Large intestine (tissue), 3 donors: ENCODE data around the gene PDLIM7. TPM values are rescaled to one million over a fixed set of nuclear protein-coding genes. Genes with fewer than 3 reads are reported as not detected.

ENCODE experiments used
- DNase-seq, 2 donors: peaks; one replicate each; pipeline versions ENCODE4 v3.0.0 to v3.0.0-alpha.2; 2013
- H3K27ac ChIP-seq: one replicate; pipeline ENCODE4 v1.5.1; 2013; ENCODE audit warnings: low read length
- H3K27me3 ChIP-seq: 2 replicates; pipeline ENCODE4 v1.6.1; 2013; ENCODE audit warnings: low read length; ENCODE audit not compliant: control insufficient read depth, insufficient read depth
- H3K36me3 ChIP-seq: 2 replicates; pipeline ENCODE4 v1.6.1; 2013; ENCODE audit warnings: low read length; ENCODE audit not compliant: control insufficient read depth, insufficient read depth
- H3K4me1 ChIP-seq: one replicate; pipeline ENCODE4 v1.6.1; 2013; ENCODE audit warnings: low read length; ENCODE audit not compliant: control insufficient read depth, insufficient read depth
- H3K4me3 ChIP-seq: one replicate; pipeline ENCODE4 v1.5.1; 2013; ENCODE audit warnings: low read length
- H3K9me3 ChIP-seq: one replicate; pipeline ENCODE4 v1.6.1; 2013; ENCODE audit warnings: mild to moderate bottlenecking, low read depth, low read length, moderate library complexity; ENCODE audit not compliant: control insufficient read depth
- WGBS: methylation state at CpG from one replicate; pipeline ENCODE4 v1.1.5; 2013; ENCODE audit warnings: low lambda C conversion rate; ENCODE audit not compliant: insufficient coverage; 5-methylcytosine and 5-hydroxymethylcytosine counted together
- polyA plus RNA-seq: library from polyadenylated mRNA; unstranded; fragments of 120-200 nt; gene quantifications from one replicate; pipeline ENCODE4 v1.2.1, GENCODE V29; 2013

Gene PDLIM7
- polyA plus RNA-seq, 1 donor, result 118 TPM

DNA sequence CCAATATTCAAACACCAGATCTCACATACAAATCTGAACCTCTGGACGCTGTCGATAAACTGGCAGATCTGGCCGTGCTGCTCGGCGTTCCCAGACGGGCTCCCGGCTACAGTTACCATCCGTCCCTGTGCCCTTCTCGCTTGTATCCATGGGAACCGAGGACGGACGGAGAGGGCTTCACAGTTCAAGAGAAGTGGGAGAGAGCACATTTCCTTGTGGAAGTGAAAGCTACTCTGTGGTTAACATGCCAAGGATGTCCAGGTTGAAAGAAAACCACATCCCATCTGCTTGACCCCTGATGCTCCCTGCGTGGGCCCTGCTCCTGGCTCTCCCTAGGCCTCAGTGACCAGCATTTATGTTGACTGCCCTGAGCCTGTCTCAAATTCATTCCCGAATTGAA is 17.6 kb downstream of the PDLIM7 start:
- Histone ChIP-seq H3K9me3 (no peaks in the 10 kb centered on the region), H3K27me3 (peaks cover 2% of the 10 kb centered on the region), H3K4me1 (no peaks in the 10 kb centered on the region), H3K4me3 (no peak overlapping the region), H3K27ac (peak overlapping the region; percentile 44), H3K36me3 (peaks cover 16% of the 10 kb centered on the region)
- no peak for DNase-seq
- WGBS, result no CpG with 5 or more reads among the region's 14 CpGs

DNA sequence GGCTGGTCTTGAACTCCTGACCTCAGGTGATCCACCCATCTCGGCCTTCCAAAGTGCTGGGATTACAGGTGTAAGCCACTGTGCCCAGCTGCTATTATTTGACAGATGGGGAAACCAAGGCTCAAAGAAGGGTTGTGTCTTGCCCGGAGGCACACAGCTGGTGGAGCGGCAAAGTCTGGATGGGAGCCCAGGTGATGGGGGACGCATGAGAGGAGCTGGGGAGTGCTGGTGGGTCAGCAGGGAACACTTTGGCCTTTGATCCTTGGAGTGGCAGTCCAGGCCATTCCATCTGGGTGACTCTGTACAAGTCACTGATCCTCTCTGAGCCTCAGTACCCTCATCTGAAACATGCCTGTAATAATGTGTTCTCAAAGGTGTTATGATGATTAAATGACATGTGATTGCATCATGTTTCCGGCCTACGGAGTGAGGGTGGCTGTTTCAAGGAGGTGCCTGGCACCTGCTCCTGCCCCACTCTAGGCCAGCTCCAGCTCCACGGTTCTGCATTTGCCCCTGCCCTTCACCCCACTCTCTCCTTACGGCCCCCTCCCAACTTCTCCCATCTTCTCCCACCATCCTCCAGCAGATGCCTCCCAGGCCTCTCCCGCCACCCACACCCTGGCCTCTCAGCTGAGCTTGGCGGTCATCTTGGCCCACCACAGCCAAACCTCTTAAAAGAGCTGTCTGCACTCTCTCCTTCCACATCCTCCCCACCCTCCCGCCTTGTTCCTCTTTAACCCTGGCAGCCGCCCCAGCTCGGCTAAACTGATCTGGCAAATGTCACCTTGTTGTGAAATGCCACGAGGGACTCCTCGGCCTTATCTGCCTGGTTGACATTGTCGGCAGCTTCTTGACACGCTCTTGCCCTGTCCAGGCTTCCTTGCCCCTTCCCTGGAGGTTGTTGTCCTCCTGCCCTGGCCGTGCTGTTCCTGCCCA is 18.4 kb downstream of the PDLIM7 start:
- no CpG with 5 or more reads among the region's 18 CpGs for WGBS
- Histone ChIP-seq H3K4me1 (no peaks in the 10 kb centered on the region), H3K27me3 (peaks cover 9% of the 10 kb centered on the region), H3K4me3 (no peak overlapping the region), H3K27ac (peak overlapping the region; percentile 44), H3K9me3 (no peaks in the 10 kb centered on the region), H3K36me3 (peaks cover 13% of the 10 kb centered on the region)
- DNase-seq, result no peak

DNA sequence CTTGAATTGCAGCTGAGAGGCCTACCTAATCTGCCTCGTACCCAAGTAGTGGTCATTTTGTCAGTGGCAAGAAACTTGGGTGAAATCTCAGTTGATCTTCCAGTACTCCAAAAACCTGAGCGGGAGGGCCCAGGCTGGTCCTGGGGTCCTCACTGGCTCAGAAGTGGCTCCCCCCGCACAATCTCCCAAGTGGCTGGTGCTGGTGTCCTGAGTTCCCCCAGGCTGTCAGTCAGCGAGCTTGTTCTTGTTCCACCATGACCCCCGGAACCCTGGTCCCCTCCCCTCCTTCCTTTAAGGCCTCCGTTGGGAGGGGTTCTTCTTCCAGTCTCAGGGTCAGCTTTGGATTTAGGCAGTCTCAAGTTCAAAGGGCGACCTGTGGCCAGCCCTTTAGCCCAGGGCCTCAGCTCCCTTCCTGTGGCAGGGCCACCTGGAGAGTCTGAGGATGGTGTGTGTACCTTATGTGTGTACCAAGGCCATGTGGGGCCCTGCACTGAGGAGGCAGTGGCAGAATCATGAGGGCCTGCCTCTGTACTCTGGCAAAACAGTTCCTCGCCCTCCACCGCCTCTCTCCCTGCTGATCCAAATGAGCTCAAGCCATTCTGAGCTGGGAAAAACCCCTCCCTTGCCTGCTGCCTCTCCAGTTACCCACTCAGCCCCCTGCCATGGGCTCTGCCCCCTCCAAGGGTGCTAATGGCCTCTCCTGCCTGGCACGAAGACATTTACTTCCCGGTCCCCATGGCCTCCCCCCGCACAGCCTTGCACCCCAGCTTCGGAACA is 19.5 kb downstream of the PDLIM7 start:
- Histone ChIP-seq H3K27ac (no peak overlapping the region), H3K4me3 (no peak overlapping the region), H3K27me3 (peaks cover 10% of the 10 kb centered on the region), H3K36me3 (peaks cover 4% of the 10 kb centered on the region), H3K9me3 (no peaks in the 10 kb centered on the region), H3K4me1 (no peaks in the 10 kb centered on the region)
- no peak for DNase-seq
- WGBS, result no CpG with 5 or more reads among the region's 13 CpGs

DNA sequence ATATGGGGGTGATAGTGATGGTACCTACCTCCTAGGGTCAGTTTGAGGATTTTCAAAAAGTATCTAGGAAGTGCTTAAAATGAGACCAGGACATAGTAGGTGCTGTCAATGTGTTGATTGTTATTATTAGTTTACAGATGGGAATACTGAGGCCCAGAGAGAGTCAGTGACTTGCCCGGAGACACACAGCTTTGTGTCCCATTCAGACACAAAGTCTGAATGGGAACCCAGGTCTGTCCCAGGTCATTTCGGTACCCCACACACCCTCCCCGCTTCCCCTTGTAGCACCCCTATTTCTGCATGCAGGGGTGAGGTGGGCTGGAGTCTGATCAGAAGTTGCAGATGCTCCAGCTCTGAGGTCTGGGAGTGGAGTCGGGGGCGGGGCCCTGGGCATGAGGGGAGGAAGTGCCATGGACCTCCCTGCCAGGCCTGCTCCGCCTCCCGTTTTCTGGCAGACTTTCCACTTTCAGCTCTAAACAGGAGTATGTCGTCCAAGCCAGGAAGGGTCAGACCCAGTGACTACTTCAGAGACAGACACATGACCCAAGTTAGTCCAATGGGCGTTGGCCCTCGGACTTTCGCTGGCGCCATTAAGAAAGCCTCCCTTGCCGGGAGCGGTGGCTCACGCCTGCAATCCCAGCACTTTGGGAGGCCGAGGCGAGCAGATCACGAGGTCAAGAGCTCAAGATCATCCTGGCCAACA is 20.7 kb downstream of the PDLIM7 start:
- Histone ChIP-seq H3K27ac (no peak overlapping the region), H3K9me3 (no peaks in the 10 kb centered on the region), H3K4me1 (peaks cover 9% of the 10 kb centered on the region), H3K27me3 (peaks cover 20% of the 10 kb centered on the region), H3K4me3 (no peak overlapping the region), H3K36me3 (peaks cover 2% of the 10 kb centered on the region)
- no CpG with 5 or more reads among the region's 18 CpGs for WGBS
- DNase-seq, result no peak

DNA sequence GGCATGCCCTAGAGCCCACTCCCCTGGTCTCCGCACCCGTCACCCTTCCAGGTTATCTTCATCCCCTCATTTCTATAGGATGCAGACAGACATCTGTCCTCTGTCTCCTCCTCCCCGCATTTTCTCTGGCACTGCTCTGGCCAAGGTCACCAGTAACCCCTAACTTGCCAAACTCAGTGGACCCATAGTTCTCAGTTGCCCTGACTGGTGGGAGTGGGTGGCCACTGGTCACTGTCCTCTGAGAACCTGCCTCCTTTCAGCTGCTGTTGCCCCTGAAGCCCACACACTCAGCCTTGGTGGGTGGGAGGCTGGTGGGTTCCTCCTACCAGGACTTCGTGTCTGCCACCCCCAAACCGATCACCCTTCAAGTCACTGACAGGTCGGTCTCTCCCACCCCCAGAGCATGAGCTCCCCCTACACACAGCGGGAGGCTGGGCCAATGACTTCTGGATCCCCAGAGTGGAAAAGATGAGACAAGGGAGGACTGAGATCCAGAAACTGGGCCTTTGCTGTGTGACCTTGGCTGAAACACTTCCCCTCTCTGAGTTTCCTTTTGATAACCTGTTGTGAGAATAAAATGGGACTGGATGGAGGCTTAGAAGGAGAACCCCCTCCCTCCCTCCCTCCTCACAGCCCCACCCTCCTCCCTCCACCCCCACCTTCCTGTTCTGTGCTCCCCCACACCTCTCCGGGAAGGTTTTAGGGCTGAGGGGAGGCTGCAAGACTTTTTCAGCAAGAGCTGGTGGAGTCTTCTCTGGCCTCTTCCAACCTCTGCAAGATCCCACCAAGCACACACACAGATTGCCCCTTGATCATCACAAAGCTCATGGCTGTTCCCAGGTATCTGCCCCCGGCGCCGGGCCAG is 21.6 kb downstream of the PDLIM7 start:
- DNase-seq, result no peak
- H3K36me3 ChIP-seq, result peaks cover 4% of the 10 kb centered on the region
- peaks cover 23% of the 10 kb centered on the region for H3K27me3 ChIP-seq
- H3K27ac ChIP-seq, result no peak overlapping the region
- H3K4me3 ChIP-seq, result no peak overlapping the region
- WGBS, result no CpG with 5 or more reads among the region's 11 CpGs
- H3K9me3 ChIP-seq, result no peaks in the 10 kb centered on the region
- H3K4me1 ChIP-seq, result peaks cover 9% of the 10 kb centered on the region

DNA sequence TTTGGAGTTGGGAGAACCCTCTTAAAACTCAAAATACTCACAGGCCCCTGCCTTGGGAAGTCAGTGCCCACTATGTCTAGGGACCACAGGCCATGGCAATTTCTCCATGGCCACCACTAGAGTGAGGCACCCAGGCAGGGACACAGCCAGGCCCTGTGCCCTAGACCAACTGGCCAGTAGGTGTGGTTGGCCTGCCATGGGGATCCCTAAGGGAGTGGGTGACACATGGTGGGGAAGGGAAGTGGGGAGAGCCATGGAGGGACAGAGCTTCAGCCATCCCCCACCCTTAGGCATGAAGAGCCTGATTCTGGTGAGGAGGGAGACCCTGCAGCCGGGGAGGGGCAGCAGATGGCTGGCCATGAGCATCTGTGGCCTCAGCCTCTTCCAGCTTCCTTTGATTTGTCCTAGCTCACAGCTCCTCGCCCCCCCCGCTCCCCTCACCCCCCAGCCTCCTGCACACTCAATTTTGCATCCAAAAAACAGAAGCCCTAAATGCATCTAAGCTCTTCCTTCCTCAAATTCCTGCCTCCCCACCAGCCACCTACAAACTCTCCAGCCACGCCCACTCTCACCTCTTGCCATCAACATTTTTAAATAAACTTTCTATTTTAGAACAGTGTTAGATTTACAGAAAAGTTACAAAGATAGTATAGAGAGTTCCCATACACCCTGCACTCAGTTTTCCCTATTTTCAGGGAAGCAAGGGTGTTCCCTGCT is 22.4 kb downstream of the PDLIM7 start:
- peaks cover 23% of the 10 kb centered on the region for H3K27me3 ChIP-seq
- H3K4me1 ChIP-seq, result peaks cover 9% of the 10 kb centered on the region
- H3K4me3 ChIP-seq, result no peak overlapping the region
- no peaks in the 10 kb centered on the region for H3K9me3 ChIP-seq
- no peak overlapping the region for H3K27ac ChIP-seq
- WGBS, result 100% methylated on average over 1 of the region's 4 CpGs
- no peak for DNase-seq
- H3K36me3 ChIP-seq, result peaks cover 4% of the 10 kb centered on the region

DNA sequence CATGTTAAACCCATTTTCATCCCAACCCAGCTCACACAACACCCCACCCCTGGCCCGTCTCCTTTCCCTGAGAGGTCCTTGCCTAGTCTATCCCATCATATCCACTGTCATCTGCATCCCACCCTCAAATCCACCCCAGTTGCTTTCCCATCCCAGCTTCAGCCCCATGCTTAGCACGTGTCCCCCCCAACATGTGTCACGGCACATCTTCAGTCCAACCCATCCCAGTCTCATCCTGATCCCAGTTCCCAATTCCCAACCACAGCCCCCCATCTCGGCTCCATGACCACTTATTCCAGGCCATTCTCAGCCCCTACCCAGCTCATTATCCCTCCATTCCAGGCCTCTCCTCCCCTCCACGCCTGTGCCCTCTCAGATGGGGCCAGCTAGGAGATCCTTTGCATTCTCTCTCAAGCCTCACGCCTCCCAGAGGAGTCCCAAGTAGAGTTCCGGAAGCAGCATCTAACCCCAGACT is 23.4 kb downstream of the PDLIM7 start:
- H3K36me3 ChIP-seq, result peaks cover 4% of the 10 kb centered on the region
- DNase-seq, result no peak
- no peaks in the 10 kb centered on the region for H3K9me3 ChIP-seq
- peaks cover 9% of the 10 kb centered on the region for H3K4me1 ChIP-seq
- no CpG with 5 or more reads among the region's 7 CpGs for WGBS
- H3K27ac ChIP-seq, result no peak overlapping the region
- peaks cover 23% of the 10 kb centered on the region for H3K27me3 ChIP-seq
- H3K4me3 ChIP-seq, result no peak overlapping the region

DNA sequence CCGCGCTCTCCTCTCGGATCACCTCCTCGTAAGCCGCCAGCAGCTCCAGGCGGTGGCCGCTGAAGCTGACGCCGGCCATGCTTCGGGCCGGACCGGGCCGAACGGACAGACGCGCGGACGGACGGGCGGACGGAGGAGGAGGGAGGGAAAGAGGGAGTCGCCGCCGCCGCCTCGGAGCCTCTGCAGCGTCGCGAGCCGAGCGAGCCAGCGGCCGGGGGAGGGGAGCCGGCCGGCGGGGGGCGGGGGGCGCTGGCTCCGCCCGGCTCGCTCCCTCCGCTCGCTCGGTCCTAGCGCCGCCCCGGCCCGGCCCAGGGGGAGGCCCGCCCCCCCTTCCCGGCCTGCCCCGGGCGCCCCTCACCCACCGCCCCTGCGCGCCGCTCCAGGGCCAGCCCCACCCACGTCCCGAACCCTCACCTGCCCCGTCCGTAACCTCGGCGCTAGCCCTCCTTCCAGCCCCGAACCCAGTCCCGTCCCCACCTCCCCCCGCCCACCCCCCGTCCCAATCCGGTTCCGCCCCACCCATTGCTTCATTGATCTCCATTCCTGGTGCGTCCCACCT is 23.9 kb downstream of the PDLIM7 start, which contains the start of gene DBN1:
DBN1 (minus strand) TSS at position 192 of the 559 bp plus-strand sequence; CDS start at position 79, 113 bp downstream.
- peaks cover 23% of the 10 kb centered on the region for H3K27me3 ChIP-seq
- H3K4me3 ChIP-seq, result peak within 1 kb of the TSS; percentile 62
- peak in 1 of 2 donors; percentile 43 for DNase-seq
- peaks cover 4% of the 10 kb centered on the region for H3K36me3 ChIP-seq
- H3K9me3 ChIP-seq, result no peaks in the 10 kb centered on the region
- WGBS, result no CpG with 5 or more reads among the region's 69 CpGs
- peak within 1 kb of the TSS; percentile 29 for H3K27ac ChIP-seq
- H3K4me1 ChIP-seq, result peaks cover 9% of the 10 kb centered on the region
